H9 (cell line): ENCODE results near the gene FLT3LG. TPM values are rescaled to one million over a fixed set of nuclear protein-coding genes. Genes with fewer than 3 reads are reported as not detected.

Experiments used
- DNase-seq: peaks from one replicate; pipeline ENCODE4 v3.0.0-alpha.2; 2017
- H2AFZ ChIP-seq: one replicate; pipeline ENCODE4 v1.6.1; 2013; ENCODE audit warnings: mild to moderate bottlenecking, low read length, control low read depth, moderate library complexity
- H2AK5ac ChIP-seq: 2 replicates; pipeline ENCODE4 v1.6.1; 2013; ENCODE audit warnings: low read length, control low read depth, mixed read lengths; ENCODE audit not compliant: insufficient read length
- H2BK120ac ChIP-seq: one replicate; pipeline ENCODE4 v1.6.1; 2013; ENCODE audit warnings: low read depth, mild to moderate bottlenecking, low read length, control low read depth, inconsistent platforms; ENCODE audit not compliant: poor library complexity, severe bottlenecking
- H2BK12ac ChIP-seq: 2 replicates; pipeline ENCODE4 v1.6.1; 2013; ENCODE audit warnings: low read length, control low read depth, mixed read lengths, low read depth; ENCODE audit not compliant: insufficient read length
- H2BK15ac ChIP-seq: 2 replicates; pipeline ENCODE4 v1.6.1; 2013; ENCODE audit warnings: low read depth, low read length, control low read depth
- H2BK20ac ChIP-seq: one replicate; pipeline ENCODE4 v1.6.1; 2013; ENCODE audit warnings: low read depth, mild to moderate bottlenecking, low read length, control low read depth, inconsistent platforms; ENCODE audit not compliant: poor library complexity, severe bottlenecking
- H2BK5ac ChIP-seq: 2 replicates; pipeline ENCODE4 v1.6.1; 2013; ENCODE audit warnings: low read length, control low read depth, mixed read lengths; ENCODE audit not compliant: insufficient read length
- H3K14ac ChIP-seq: 2 replicates; pipeline ENCODE4 v1.6.1; 2013; ENCODE audit warnings: low read length, control low read depth; ENCODE audit not compliant: insufficient read depth
- H3K18ac ChIP-seq: 2 replicates; pipeline ENCODE4 v1.6.1; 2013; ENCODE audit warnings: low read depth, mild to moderate bottlenecking, mixed read lengths, low read length, control low read depth; ENCODE audit not compliant: insufficient read length
- H3K23ac ChIP-seq: 2 replicates; pipeline ENCODE4 v1.6.1; 2013; ENCODE audit warnings: low read length, control low read depth, mixed read lengths, low read depth; ENCODE audit not compliant: insufficient read length
- H3K23me2 ChIP-seq: 2 replicates; pipeline ENCODE4 v1.6.1; 2013; ENCODE audit warnings: low read depth, mild to moderate bottlenecking, mixed read lengths, low read length, control low read depth; ENCODE audit not compliant: insufficient read length, poor library complexity, severe bottlenecking
- H3K27ac ChIP-seq: 2 replicates; pipeline ENCODE4 v1.5.1; 2013; ENCODE audit warnings: low read length, control low read depth, mixed read lengths, low read depth; ENCODE audit not compliant: insufficient read length
- H3K27me3 ChIP-seq: 2 replicates; pipeline ENCODE4 v1.6.1; 2013; ENCODE audit warnings: low read length, control low read depth, inconsistent platforms; ENCODE audit not compliant: insufficient read depth
- H3K4ac ChIP-seq: 2 replicates; pipeline ENCODE4 v1.6.1; 2013; ENCODE audit warnings: low read depth, mild to moderate bottlenecking, control low read depth, inconsistent platforms, low read length, moderate library complexity
- H3K4me1 ChIP-seq: 2 replicates; pipeline ENCODE4 v1.6.1; 2013; ENCODE audit warnings: low read length, control low read depth, inconsistent platforms; ENCODE audit not compliant: insufficient read depth
- H3K4me2 ChIP-seq: 2 replicates; pipeline ENCODE4 v1.6.1; 2013; ENCODE audit warnings: low read length, control low read depth, mixed read lengths; ENCODE audit not compliant: insufficient read length, insufficient read depth
- H3K56ac ChIP-seq: 2 replicates; pipeline ENCODE4 v1.6.1; 2013; ENCODE audit warnings: low read depth, mild to moderate bottlenecking, mixed read lengths, low read length, control low read depth; ENCODE audit not compliant: insufficient read length
- H3K79me1 ChIP-seq: 2 replicates; pipeline ENCODE4 v1.6.1; 2013; ENCODE audit warnings: low read depth, mild to moderate bottlenecking, moderate library complexity, low read length, control low read depth, inconsistent platforms; ENCODE audit not compliant: insufficient read depth, poor library complexity, severe bottlenecking
- H3K79me2 ChIP-seq: 2 replicates; pipeline ENCODE4 v1.6.1; 2013; ENCODE audit warnings: low read length, control low read depth, inconsistent platforms; ENCODE audit not compliant: insufficient read depth
- H3K9ac ChIP-seq: 2 replicates; pipeline ENCODE4 v1.6.1; 2013; ENCODE audit warnings: low read length, control low read depth, mixed read lengths; ENCODE audit not compliant: insufficient read length; ENCODE audit errors: extremely low read depth
- H3K9me3 ChIP-seq: one replicate; pipeline ENCODE4 v1.6.1; 2013; ENCODE audit warnings: low read depth, low read length, inconsistent platforms; ENCODE audit not compliant: control insufficient read depth
- H3T11ph ChIP-seq: one replicate; pipeline ENCODE4 v1.6.1; 2013; ENCODE audit warnings: mild to moderate bottlenecking, low read length, control low read depth, inconsistent platforms
- H4K20me1 ChIP-seq: one replicate; pipeline ENCODE4 v1.6.1; 2013; ENCODE audit not compliant: control insufficient read depth, insufficient read length, insufficient read depth
- H4K5ac ChIP-seq: 2 replicates; pipeline ENCODE4 v1.6.1; 2013; ENCODE audit warnings: low read depth, mild to moderate bottlenecking, mixed read lengths, low read length, control low read depth; ENCODE audit not compliant: insufficient read length
- H4K8ac ChIP-seq: replicated peaks from 2 replicates; pipeline ENCODE4 v1.6.1; 2013; ENCODE audit warnings: low read length, control low read depth, mixed read lengths, low read depth; ENCODE audit not compliant: insufficient read length
- H4K91ac ChIP-seq: 2 replicates; pipeline ENCODE4 v1.6.1; 2013; ENCODE audit warnings: low read depth, mild to moderate bottlenecking, moderate library complexity, mixed read lengths, low read length, control low read depth; ENCODE audit not compliant: insufficient read length
- H3K27ac Mint-ChIP-seq, 3 experiments: 2 replicates in 2 of 3; 3 replicates in 1 of 3; pipeline ENCODE4 v1.8.0; 2020 to 2021; ENCODE audit warnings: mixed read lengths in 3 of 3, mild to moderate bottlenecking in 1 of 3, moderate library complexity in 1 of 3
- H3K27me3 Mint-ChIP-seq: 2 replicates; pipeline ENCODE4 v1.8.0; 2021; ENCODE audit warnings: low read depth, mild to moderate bottlenecking, moderate library complexity, mixed read lengths
- H3K36me3 Mint-ChIP-seq, 3 experiments: 2 replicates in 2 of 3; 3 replicates in 1 of 3; pipeline ENCODE4 v1.8.0; 2020 to 2021; ENCODE audit warnings: low read depth in 3 of 3, mixed read lengths in 3 of 3; ENCODE audit not compliant: insufficient read depth in 1 of 3
- H3K4me1 Mint-ChIP-seq, 2 experiments: 2 replicates each; pipeline ENCODE4 v1.8.0; 2020; ENCODE audit warnings: mixed read lengths in 2 of 2
- H3K4me3 Mint-ChIP-seq, 2 experiments: 2 replicates in 1 of 2; 3 replicates in 1 of 2; pipeline ENCODE4 v1.8.0; 2020 to 2021; ENCODE audit warnings: mild to moderate bottlenecking in 2 of 2, mixed read lengths in 2 of 2, moderate library complexity in 1 of 2
- H3K9me3 Mint-ChIP-seq, 2 experiments: 2 replicates in 1 of 2; 3 replicates in 1 of 2; pipeline ENCODE4 v1.8.0; 2020; ENCODE audit warnings: mild to moderate bottlenecking in 2 of 2, mixed read lengths in 2 of 2, moderate library complexity in 1 of 2
- WGBS: extraction: QIAGEN DNeasy Blood & Tissue Kit; methylation state at CpG from one replicate; pipeline ENCODE4 v1.1.7; 2013; ENCODE audit warnings: missing lambda C conversion rate, low lambda C conversion rate, mixed read lengths; ENCODE audit not compliant: insufficient read length; ENCODE audit errors: extremely low coverage; 5-methylcytosine and 5-hydroxymethylcytosine counted together
- total RNA-seq: library from RNA; stranded (reverse); gene quantifications from 2 replicates; pipeline ENCODE4 v1.2.1, GENCODE V29; 2021
- TF ChIP-seq, protein P1 (sequence below): fragments of 200-600 bp; sonication (generic); conservative IDR thresholded peaks from 3 replicates; pipeline ENCODE4 v1.8.0; 2021; ENCODE audit warnings: antibody characterized with exemption, mild to moderate bottlenecking

Gene FLT3LG
- total RNA-seq, 1 experiment from 2014 or later = 2.1 TPM

DNA sequence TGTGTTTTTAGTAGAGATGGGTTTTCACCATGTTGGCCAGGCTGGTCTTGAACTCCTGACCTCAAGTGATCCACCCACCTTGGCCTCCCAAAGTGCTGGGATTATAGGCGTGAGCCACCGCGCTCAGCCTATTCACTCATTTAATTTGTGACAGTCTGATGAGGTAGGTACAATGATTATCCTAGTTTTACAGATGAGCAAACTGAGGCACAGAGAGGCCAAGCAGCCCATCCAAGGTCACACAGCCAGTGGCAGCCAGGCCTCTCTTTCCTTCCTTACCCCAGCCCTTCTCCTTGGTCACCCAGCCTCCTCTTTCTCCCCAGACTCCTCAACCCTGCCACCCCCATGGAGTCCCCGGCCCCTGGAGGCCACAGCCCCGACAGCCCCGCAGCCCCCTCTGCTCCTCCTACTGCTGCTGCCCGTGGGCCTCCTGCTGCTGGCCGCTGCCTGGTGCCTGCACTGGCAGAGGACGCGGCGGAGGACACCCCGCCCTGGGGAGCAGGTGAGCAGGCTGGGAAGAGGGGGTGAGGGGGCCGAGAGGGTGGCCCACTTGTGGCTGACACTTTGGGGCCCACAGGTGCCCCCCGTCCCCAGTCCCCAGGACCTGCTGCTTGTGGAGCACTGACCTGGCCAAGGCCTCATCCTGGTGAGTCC, 6.1 kb downstream of the FLT3LG start:
- Mint-ChIP-seq H3K27me3 (peaks cover 12% of the 10 kb centered on the region), H3K36me3 (0 out of 7 replicates have a peak, but pooled peaks cover 0 to 1% (median 0%) of the 10 kb centered on the region in 3 experiments), H3K4me1 (peaks cover 11 to 15% of the 10 kb centered on the region in 2 experiments), H3K4me3 (no peak overlapping the region), H3K9me3 (peaks cover 0 to 2% of the 10 kb centered on the region in 2 experiments; a peak in 1 of 5 replicates), H3K27ac (no peak overlapping the region)
- Histone ChIP-seq H3T11ph (no peak overlapping the region), H3K4me2 (no peak overlapping the region), H3K27ac (no peak overlapping the region), H2AFZ (no peak overlapping the region), H3K79me2 (no peaks in the 10 kb centered on the region), H2BK120ac (no peak overlapping the region), H3K9me3 (no peaks in the 10 kb centered on the region), H2BK20ac (no peak overlapping the region), H4K5ac (no peak overlapping the region), H3K56ac (no peak overlapping the region), H3K18ac (no peak overlapping the region), H4K91ac (no peak overlapping the region), H2BK15ac (no peak overlapping the region), H3K4ac (no peak overlapping the region; the same call in 1 of the 2 replicates), H3K9ac (no peak overlapping the region), H3K27me3 (no peaks in the 10 kb centered on the region), H2BK12ac (no peak overlapping the region), H3K4me1 (no peaks in the 10 kb centered on the region), H3K23ac (no peak overlapping the region), H3K79me1 (no peaks in the 10 kb centered on the region), H3K23me2 (no peaks in the 10 kb centered on the region), H3K14ac (no peak overlapping the region), H2BK5ac (no peak overlapping the region), H2AK5ac (no peak overlapping the region), H4K20me1 (no peaks in the 10 kb centered on the region), H4K8ac (no peak overlapping the region)
- DNase-seq = no peak
- WGBS = no CpG with 5 or more reads among the region's 14 CpGs
- TF ChIP-seq, protein P1, sequence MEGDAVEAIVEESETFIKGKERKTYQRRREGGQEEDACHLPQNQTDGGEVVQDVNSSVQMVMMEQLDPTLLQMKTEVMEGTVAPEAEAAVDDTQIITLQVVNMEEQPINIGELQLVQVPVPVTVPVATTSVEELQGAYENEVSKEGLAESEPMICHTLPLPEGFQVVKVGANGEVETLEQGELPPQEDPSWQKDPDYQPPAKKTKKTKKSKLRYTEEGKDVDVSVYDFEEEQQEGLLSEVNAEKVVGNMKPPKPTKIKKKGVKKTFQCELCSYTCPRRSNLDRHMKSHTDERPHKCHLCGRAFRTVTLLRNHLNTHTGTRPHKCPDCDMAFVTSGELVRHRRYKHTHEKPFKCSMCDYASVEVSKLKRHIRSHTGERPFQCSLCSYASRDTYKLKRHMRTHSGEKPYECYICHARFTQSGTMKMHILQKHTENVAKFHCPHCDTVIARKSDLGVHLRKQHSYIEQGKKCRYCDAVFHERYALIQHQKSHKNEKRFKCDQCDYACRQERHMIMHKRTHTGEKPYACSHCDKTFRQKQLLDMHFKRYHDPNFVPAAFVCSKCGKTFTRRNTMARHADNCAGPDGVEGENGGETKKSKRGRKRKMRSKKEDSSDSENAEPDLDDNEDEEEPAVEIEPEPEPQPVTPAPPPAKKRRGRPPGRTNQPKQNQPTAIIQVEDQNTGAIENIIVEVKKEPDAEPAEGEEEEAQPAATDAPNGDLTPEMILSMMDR = no peak
